ENCODE data around the gene DAGLA. TPM values are rescaled to one million over a fixed set of nuclear protein-coding genes. Genes with fewer than 3 reads are reported as not detected.

The DAGLA gene
- total RNA-seq, 4 donors from 2014 or later, result 1.5 to 4.9 (median 3.8) TPM

DNA sequence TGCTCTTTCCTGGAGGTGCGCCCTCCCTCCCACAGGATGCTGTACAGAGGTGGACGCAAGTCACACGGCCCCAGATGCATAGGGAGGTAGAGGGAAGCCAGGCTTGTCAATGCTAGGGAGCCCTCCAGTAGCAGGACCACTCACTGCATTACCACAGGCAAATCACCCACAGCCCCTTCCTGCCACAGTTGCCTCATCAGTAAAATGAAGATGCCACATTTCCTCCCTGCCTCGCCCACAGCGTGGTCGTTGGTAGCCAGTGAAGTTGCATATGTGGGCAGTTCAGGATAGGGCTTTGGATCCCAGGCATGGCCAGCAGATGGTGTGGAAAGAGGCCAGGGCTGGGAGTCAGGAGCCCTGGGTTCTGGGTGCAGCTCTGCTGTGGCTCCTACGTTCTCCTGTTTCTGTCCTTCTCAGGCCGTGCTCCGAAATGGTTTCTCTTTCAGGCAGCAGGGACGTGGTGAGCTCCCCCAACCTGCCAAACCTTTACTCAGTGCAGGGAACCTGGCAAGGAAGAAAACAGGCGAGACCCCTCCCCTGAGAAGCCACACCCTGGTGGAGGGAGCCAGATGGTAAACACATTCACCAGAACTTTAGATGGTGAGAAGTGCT, 22.6 kb downstream of the DAGLA start:
- WGBS, result 77% methylated on average over 8 of the region's 11 CpGs
- H3K4me3 ChIP-seq, result no peak overlapping the region
- no peaks in the 10 kb centered on the region for H3K27me3 ChIP-seq
- no peaks in the 10 kb centered on the region for H3K9me3 ChIP-seq
- intact Hi-C loops (cut with DNase I), result no loop called here
- TF ChIP-seq POLR2A (IDR thresholded peaks at IDR 0.05; ENCODE audit: low read depth), result no peak
- no peak for TF ChIP-seq POLR2AphosphoS5 (IDR thresholded peaks at IDR 0.05)
- TF ChIP-seq CTCF (IDR thresholded peaks at IDR 0.05), result no peak
- no peak for TF ChIP-seq EP300 (IDR thresholded peaks at IDR 0.05)
- H3K36me3 ChIP-seq, result no peaks in the 10 kb centered on the region
- no peak overlapping the region for H3K27ac ChIP-seq (replicated peaks in 1 of 4)
- H3K4me1 ChIP-seq, result peaks cover 38 to 41% (median 40%) of the 10 kb centered on the region in 4 donors
- no peak for DNase-seq (ENCODE audit: extremely low spot score)

DNA sequence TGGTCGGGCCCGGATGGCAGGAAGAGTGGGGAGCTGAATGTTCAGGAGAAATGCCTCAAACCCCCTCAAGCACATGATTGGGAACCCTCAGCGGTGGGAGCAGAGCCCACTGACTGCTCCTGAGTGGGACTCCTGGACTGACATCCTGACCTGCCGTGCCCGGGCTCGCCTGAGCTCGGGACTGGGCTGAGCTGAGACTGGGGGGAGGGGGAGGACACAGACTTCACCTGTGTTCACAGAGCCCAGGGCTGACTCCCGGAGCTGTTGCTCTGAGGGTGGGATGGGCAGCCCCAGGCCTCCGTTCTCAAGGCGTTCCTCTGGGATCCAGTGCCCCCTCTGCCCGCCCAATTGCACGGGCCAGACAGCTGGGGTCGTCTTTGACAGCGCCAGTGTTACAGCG, 24.6 kb downstream of the DAGLA start:
- DNase-seq (ENCODE audit: extremely low spot score), result no peak
- Histone ChIP-seq H3K27me3 (no peaks in the 10 kb centered on the region), H3K4me1 (peaks cover 17 to 22% (median 20%) of the 10 kb centered on the region in 4 donors), H3K36me3 (no peaks in the 10 kb centered on the region), H3K4me3 (no peak overlapping the region), H3K9me3 (no peaks in the 10 kb centered on the region), H3K27ac (replicated peaks in 1 of 4) (no peak overlapping the region)
- intact Hi-C loops (cut with DNase I), result no loop called here
- WGBS, result 85% methylated on average over 15 of the region's 15 CpGs
- no peak for TF ChIP-seq POLR2A (IDR thresholded peaks at IDR 0.05; ENCODE audit: low read depth)

- no peak overlapping the region for H3K4me3 ChIP-seq
- DNase-seq (ENCODE audit: extremely low spot score), result no peak
- no peaks in the 10 kb centered on the region for H3K36me3 ChIP-seq
- TF ChIP-seq POLR2A (IDR thresholded peaks at IDR 0.05; ENCODE audit: low read depth) (no peak), EP300 (IDR thresholded peaks at IDR 0.05) (no peak), POLR2AphosphoS5 (IDR thresholded peaks at IDR 0.05) (no peak), CTCF (IDR thresholded peaks at IDR 0.05) (no peak)
- no peaks in the 10 kb centered on the region for H3K27me3 ChIP-seq
- H3K4me1 ChIP-seq, result peaks cover 0 to 3% (median under 1%) of the 10 kb centered on the region in 4 donors
- 84% methylated on average over 14 of the region's 27 CpGs for WGBS
- intact Hi-C loops (cut with DNase I), result no loop called here
- H3K27ac ChIP-seq (replicated peaks in 1 of 4), result no peak overlapping the region
- H3K9me3 ChIP-seq, result no peaks in the 10 kb centered on the region
These were observed 26.5 kb downstream of the DAGLA start for GRCh38 chr11:61706452-61707400.

- Histone ChIP-seq H3K9me3 (no peaks in the 10 kb centered on the region), H3K4me1 (peaks cover 0 to 3% (median 0%) of the 10 kb centered on the region in 4 donors), H3K27ac (replicated peaks in 1 of 4) (no peak overlapping the region), H3K4me3 (no peak overlapping the region), H3K27me3 (no peaks in the 10 kb centered on the region), H3K36me3 (no peaks in the 10 kb centered on the region)
- intact Hi-C loops (cut with DNase I), result no loop called here
- 96% methylated on average over 9 of the region's 9 CpGs for WGBS
- TF ChIP-seq POLR2AphosphoS5 (IDR thresholded peaks at IDR 0.05) (no peak), POLR2A (IDR thresholded peaks at IDR 0.05; ENCODE audit: low read depth) (no peak), CTCF (IDR thresholded peaks at IDR 0.05) (no peak)
- no peak for DNase-seq (ENCODE audit: extremely low spot score)
These were observed 27.4 kb downstream of the DAGLA start for GRCh38 chr11:61707574-61707973.

DNA sequence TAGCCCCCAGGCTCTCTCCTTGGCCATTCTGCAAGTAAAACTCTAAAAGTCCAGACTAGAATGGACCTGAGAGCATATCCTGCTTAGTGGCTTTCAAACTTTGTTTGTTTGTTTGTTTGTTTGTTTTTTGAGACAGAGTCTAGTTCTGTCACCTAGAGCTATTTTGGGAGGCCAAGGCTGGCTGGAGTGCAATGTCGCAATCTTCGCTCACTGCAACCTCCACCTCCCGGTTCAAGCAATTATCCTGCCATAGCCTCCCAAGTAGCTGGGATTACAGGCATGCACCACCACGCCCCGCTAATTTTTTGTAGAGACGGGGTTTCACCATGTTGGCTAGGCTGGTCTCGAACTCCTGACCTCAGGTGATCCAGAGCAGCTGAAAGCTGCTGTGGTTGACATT, 28.9 kb downstream of the DAGLA start:
- intact Hi-C loops (cut with DNase I), result no loop called here
- Histone ChIP-seq H3K27me3 (no peaks in the 10 kb centered on the region), H3K27ac (replicated peaks in 1 of 4) (no peak overlapping the region), H3K36me3 (no peaks in the 10 kb centered on the region), H3K9me3 (no peaks in the 10 kb centered on the region), H3K4me1 (peaks cover 0 to 3% (median 0%) of the 10 kb centered on the region in 4 donors), H3K4me3 (no peak overlapping the region)
- no peak for DNase-seq (ENCODE audit: extremely low spot score)
- TF ChIP-seq CTCF (IDR thresholded peaks at IDR 0.05) (no peak), POLR2A (IDR thresholded peaks at IDR 0.05; ENCODE audit: low read depth) (no peak), EP300 (IDR thresholded peaks at IDR 0.05) (no peak), POLR2AphosphoS5 (IDR thresholded peaks at IDR 0.05) (no peak)
- 97% methylated on average over 7 of the region's 7 CpGs for WGBS
